Body of pancreas (tissue), 4 donors: ENCODE measurements around the gene COL4A2. TPM values are rescaled to one million over a fixed set of nuclear protein-coding genes. Genes with fewer than 3 reads are reported as not detected.

Experiments
- ATAC-seq: fragments of 150-250 bp; one replicate; pipeline ENCODE4 v1.9.1; 2016
- DNase-seq, 4 donors: peaks; one replicate each; pipeline ENCODE4 v3.0.0-alpha.2; 2019
- H3K27ac ChIP-seq, 4 donors: fragments of 200-600 bp; sonication (generic); 1 replicate in 3 of 4; 2 replicates in 1 of 4; pipeline versions ENCODE4 v1.5.1 to v1.6.1; 2016 to 2019; ENCODE audit warnings: mild to moderate bottlenecking in 1 of 4, mixed read lengths in 1 of 4, moderate library complexity in 1 of 4
- H3K27me3 ChIP-seq, 2 donors: fragments of 200-600 bp; sonication (generic); one replicate each; pipeline ENCODE4 v1.6.0; 2016; ENCODE audit warnings: mild to moderate bottlenecking in 1 of 2
- H3K36me3 ChIP-seq, 2 donors: fragments of 200-600 bp; sonication (generic); replicated peaks in 1 of 2; 2 replicates each; pipeline ENCODE4 v1.5.1; 2016; ENCODE audit warnings: low read depth in 2 of 2; ENCODE audit not compliant: insufficient read depth in 1 of 2
- H3K4me1 ChIP-seq: fragments of 200-600 bp; sonication (generic); one replicate; pipeline ENCODE4 v1.6.0; 2016
- H3K4me3 ChIP-seq, 2 donors: fragments of 200-600 bp; sonication (generic); 1 replicate in 1 of 2; 2 replicates in 1 of 2; pipeline ENCODE4 v1.5.1; 2016 to 2019
- H3K9me3 ChIP-seq, 3 donors: fragments of 200-600 bp; sonication (generic); 1 replicate in 2 of 3; 2 replicates in 1 of 3; pipeline ENCODE4 v1.5.1; 2016
- CTCF ChIP-seq, 7 experiments: fragments of 450-650 bp in 4 of 7; fragments of 200-600 bp in 3 of 7; sonication (generic) in 3 of 7; IDR thresholded peaks; one replicate each; pipeline ENCODE4 v1.5.1; 2016 to 2019; ENCODE audit warnings: antibody characterized with exemption in 7 of 7
- POLR2A ChIP-seq, 3 donors: fragments of 450-650 bp; IDR thresholded peaks; one replicate each; pipeline ENCODE4 v1.6.1; 2016; ENCODE audit warnings: antibody characterized with exemption in 3 of 3, mild to moderate bottlenecking in 2 of 3
- WGBS, 2 donors: methylation state at CpG; one replicate each; pipeline ENCODE4 v1.1.5; 2017; 5-methylcytosine and 5-hydroxymethylcytosine counted together
- intact Hi-C: fragments of 100-400 bp; cut with DNase I; formaldehyde crosslinking; loops from one replicate; pipeline ENCODE4 v1.15.1; 2023
- total RNA-seq, 2 donors: library from RNA; depleted of rRNA; stranded (reverse); fragments of >200 nt; gene quantifications; one replicate each; pipeline ENCODE4 v1.1.0, GENCODE V29; 2016

The COL4A2 gene
- total RNA-seq, 2 donors from 2014 or later = 69.3 to 230 TPM

GRCh38 chr13:110509478-110509926, 202.4 kb downstream of the COL4A2 start:
- peak overlapping the region in 1 of 4 donors; percentile 3 for H3K27ac ChIP-seq
- H3K9me3 ChIP-seq = no peaks in the 10 kb centered on the region
- H3K27me3 ChIP-seq = no peaks in the 10 kb centered on the region
- DNase-seq = no peak
- TF ChIP-seq POLR2A (IDR thresholded peaks at IDR 0.05) (no peak), CTCF (IDR thresholded peaks at IDR 0.05) (no peak)
- H3K4me3 ChIP-seq = no peak overlapping the region
- intact Hi-C loops = no loop called here
- no peak for ATAC-seq
- 42 to 44% methylated on average over 4 of the region's 4 CpGs for WGBS, 2 donors
- H3K36me3 ChIP-seq = no peaks in the 10 kb centered on the region
- H3K4me1 ChIP-seq = peaks cover 33% of the 10 kb centered on the region

- H3K4me1 ChIP-seq = peaks cover 33% of the 10 kb centered on the region
- no peaks in the 10 kb centered on the region for H3K9me3 ChIP-seq
- no peaks in the 10 kb centered on the region for H3K27me3 ChIP-seq
- no peak for DNase-seq
- 54 to 69% methylated on average over 18 of the region's 18 CpGs for WGBS, 2 donors
- H3K36me3 ChIP-seq = no peaks in the 10 kb centered on the region
- peak overlapping the region in 1 of 4 donors; percentile 3 for H3K27ac ChIP-seq
- no peak for ATAC-seq
- intact Hi-C loops = no loop called here
- no peak overlapping the region for H3K4me3 ChIP-seq
- TF ChIP-seq POLR2A (IDR thresholded peaks at IDR 0.05) = no peak
- TF ChIP-seq CTCF (IDR thresholded peaks at IDR 0.05) = no peak
These were observed 203.1 kb downstream of the COL4A2 start for GRCh38 chr13:110509971-110510786.

- H3K27me3 ChIP-seq = no peaks in the 10 kb centered on the region
- peaks cover 20% of the 10 kb centered on the region for H3K4me1 ChIP-seq
- DNase-seq = no peak
- no peak for TF ChIP-seq POLR2A (IDR thresholded peaks at IDR 0.05)
- no peak for TF ChIP-seq CTCF (IDR thresholded peaks at IDR 0.05)
- whole genome bisulfite sequencing, 2 donors = 87 to 92% methylated on average over 26 to 31 of the region's 31 CpGs
- no peak for ATAC-seq
- intact Hi-C loops = no loop called here
- H3K27ac ChIP-seq = no peak overlapping the region
- no peaks in the 10 kb centered on the region for H3K9me3 ChIP-seq
- no peak overlapping the region for H3K4me3 ChIP-seq
- no peaks in the 10 kb centered on the region for H3K36me3 ChIP-seq
These were observed 204.6 kb downstream of the COL4A2 start for GRCh38 chr13:110511509-110512181.

- WGBS, 2 donors = 87 to 91% methylated on average over 16 to 17 of the region's 17 CpGs
- Histone ChIP-seq H3K9me3 (no peaks in the 10 kb centered on the region), H3K36me3 (no peaks in the 10 kb centered on the region), H3K4me3 (no peak overlapping the region), H3K27ac (no peak overlapping the region), H3K4me1 (peaks cover 14% of the 10 kb centered on the region), H3K27me3 (no peaks in the 10 kb centered on the region)
- no peak for TF ChIP-seq CTCF (IDR thresholded peaks at IDR 0.05)
- no peak for TF ChIP-seq POLR2A (IDR thresholded peaks at IDR 0.05)
- intact Hi-C loops = no loop called here
- no peak for ATAC-seq
- DNase-seq = no peak
These were observed 205.2 kb downstream of the COL4A2 start for GRCh38 chr13:110512198-110512740.
